B cell (primary cell): ENCODE data around the gene OR51M1. TPM values are rescaled to one million over a fixed set of nuclear protein-coding genes. Genes with fewer than 3 reads are reported as not detected.

Experiments
- ATAC-seq: fragments of 200-7000 bp; cut with Tn5 transposase; one replicate; pipeline ENCODE4 v1.10.0; 2021; ENCODE audit warnings: low read depth, mild to moderate bottlenecking, moderate number of reproducible peaks, moderate library complexity
- CTCF ChIA-PET: fragments of 350-600 bp; sonication (Branson Sonifier 250); formaldehyde crosslinking; loops from one replicate; lab custom pipeline; 2021; ENCODE audit warnings: antibody characterized with exemption, inconsistent platforms; lab: Charles Lee
- POLR2A ChIA-PET: fragments of 350-600 bp; sonication (Branson Sonifier 250); formaldehyde crosslinking; loops from one replicate; lab custom pipeline; 2021; ENCODE audit warnings: antibody characterized with exemption; lab: Charles Lee
- DNase-seq: peaks from one replicate; pipeline ENCODE4 v3.0.0; 2013
- H2AFZ ChIP-seq: 2 replicates; pipeline ENCODE4 v1.6.1; 2012; ENCODE audit warnings: mild to moderate bottlenecking, low read depth, low read length; ENCODE audit not compliant: insufficient read depth, poor library complexity, severe bottlenecking
- H3K27ac ChIP-seq, 2 donors: 1 replicate in 1 of 2; 2 replicates in 1 of 2; pipeline ENCODE4 v1.5.1; 2012 to 2013; ENCODE audit warnings: low read length in 2 of 2, mild to moderate bottlenecking in 2 of 2, moderate library complexity in 1 of 2
- H3K27me3 ChIP-seq, 4 experiments: fragments of 200-600 bp in 1 of 4; sonication (generic) in 1 of 4; replicated peaks in 1 of 4; 1 replicate in 2 of 4; 2 replicates in 2 of 4; pipeline versions ENCODE4 v1.6.1 to v1.7.0; 2013 to 2016; ENCODE audit warnings: low read length in 3 of 4, mild to moderate bottlenecking in 2 of 4, mixed read lengths in 1 of 4, moderate library complexity in 1 of 4; ENCODE audit not compliant: insufficient read depth in 4 of 4, control insufficient read depth in 3 of 4; ENCODE audit errors: control extremely low read depth in 1 of 4
- H3K36me3 ChIP-seq, 2 experiments: replicated peaks in 1 of 2; 1 replicate in 1 of 2; 2 replicates in 1 of 2; pipeline versions ENCODE4 v1.6.1 to v1.7.1; 2013; ENCODE audit warnings: low read length in 1 of 2; ENCODE audit not compliant: insufficient read depth in 2 of 2, control insufficient read depth in 1 of 2; ENCODE audit errors: control extremely low read depth in 1 of 2, extremely low read depth in 1 of 2
- H3K4me1 ChIP-seq, 2 donors: fragments of 200-600 bp in 1 of 2; sonication (generic) in 1 of 2; 1 replicate in 1 of 2; 2 replicates in 1 of 2; pipeline versions ENCODE4 v1.5.1 to v1.6.1; 2013 to 2017; ENCODE audit warnings: low read length in 2 of 2; ENCODE audit not compliant: control insufficient read depth in 2 of 2, insufficient read depth in 2 of 2
- H3K4me2 ChIP-seq: replicated peaks from 2 replicates; pipeline ENCODE3; 2012; ENCODE audit warnings: mild to moderate bottlenecking, low read depth, low read length; ENCODE audit not compliant: poor library complexity, severe bottlenecking
- H3K4me3 ChIP-seq, 5 experiments: fragments of 200-600 bp in 1 of 5; sonication (generic) in 1 of 5; 1 replicate in 3 of 5; 2 replicates in 2 of 5; pipeline versions ENCODE4 v1.5.1 to v1.7.0; 2011 to 2016; ENCODE audit warnings: low read length in 4 of 5, mild to moderate bottlenecking in 4 of 5, low read depth in 2 of 5, control low read depth in 1 of 5, moderate library complexity in 1 of 5; ENCODE audit not compliant: insufficient read depth in 1 of 5; ENCODE audit errors: control extremely low read depth in 1 of 5, extremely low read depth in 1 of 5
- H3K79me2 ChIP-seq: fragments of 200-600 bp; sonication (generic); one replicate; pipeline ENCODE4 v1.6.0; 2016; ENCODE audit warnings: low read length; ENCODE audit not compliant: control insufficient read depth, insufficient read depth
- H3K9ac ChIP-seq: fragments of 200-600 bp; sonication (generic); 2 replicates; pipeline ENCODE4 v1.6.1; 2017; ENCODE audit warnings: mild to moderate bottlenecking, low read length, moderate library complexity
- H3K9me3 ChIP-seq, 3 donors: one replicate each; pipeline versions ENCODE4 v1.6.1 to v1.7.1; 2013; ENCODE audit warnings: low read length in 2 of 3; ENCODE audit not compliant: control insufficient read depth in 2 of 3, insufficient read depth in 1 of 3; ENCODE audit errors: control extremely low read depth in 1 of 3
- H4K20me1 ChIP-seq: 2 replicates; pipeline ENCODE4 v1.6.0; 2012; ENCODE audit warnings: mild to moderate bottlenecking, low read length; ENCODE audit not compliant: insufficient read depth, control insufficient read depth, poor library complexity, severe bottlenecking
- H3K27ac Mint-ChIP-seq: one replicate; pipeline ENCODE4 v1.8.0; 2021; ENCODE audit warnings: mixed read lengths
- H3K27me3 Mint-ChIP-seq: one replicate; pipeline ENCODE4 v1.8.0; 2021; ENCODE audit warnings: mixed read lengths
- H3K4me1 Mint-ChIP-seq: one replicate; pipeline ENCODE4 v1.8.0; 2021; ENCODE audit warnings: mixed read lengths
- H3K4me3 Mint-ChIP-seq: one replicate; pipeline ENCODE4 v1.8.0; 2021; ENCODE audit warnings: mixed read lengths
- H3K9me3 Mint-ChIP-seq: one replicate; pipeline ENCODE4 v1.8.0; 2022; ENCODE audit warnings: mixed read lengths; ENCODE audit not compliant: insufficient read depth
- CTCF ChIP-seq: fragments of 200-600 bp; IDR thresholded peaks from one replicate; pipeline ENCODE4 v1.8.0; 2022; ENCODE audit warnings: antibody characterized with exemption, mild to moderate bottlenecking
- EZH2 ChIP-seq: IDR thresholded peaks from 2 replicates; pipeline ENCODE4 v1.6.1; 2012; ENCODE audit warnings: borderline replicate concordance, low read depth, mild to moderate bottlenecking, moderate library complexity, low read length; ENCODE audit not compliant: insufficient read depth, poor library complexity, severe bottlenecking
- WGBS: methylation state at CpG from one replicate; pipeline ENCODE4 v1.1.5; 2013; ENCODE audit warnings: missing lambda C conversion rate; ENCODE audit not compliant: insufficient coverage; 5-methylcytosine and 5-hydroxymethylcytosine counted together
- intact Hi-C: fragments of 100-400 bp; cut with micrococcal nuclease; formaldehyde crosslinking; loops from one replicate; pipeline ENCODE4 v1.10.0; 2022
- polyA plus RNA-seq: library from polyadenylated mRNA; depleted of rRNA; stranded (reverse); fragments of >200 nt; gene quantifications from 2 replicates; pipeline ENCODE4 v1.2.3, GENCODE V29; 2012
- total RNA-seq, 2 donors: library from RNA; stranded (reverse); fragments of 120-200 nt in 1 of 2; gene quantifications; 1 replicate in 1 of 2; 2 replicates in 1 of 2; pipeline versions ENCODE4 v1.2.3 to v1.2.4, GENCODE V29; 2013 to 2022

OR51M1 gene
- total and polyA plus RNA-seq, 2 donors (not counting 1 experiment from before 2014, with no cell fraction given): not detected

GRCh38 chr11:5362017-5362625 is 21.5 kb upstream of the OR51M1 start:
- WGBS: 87% methylated on average over 2 of the region's 3 CpGs
- CTCF ChIA-PET: no interaction called here
- no peak for ATAC-seq

GRCh38 chr11:5363679-5364078 is 19.9 kb upstream of the OR51M1 start:
- H3K4me1 Mint-ChIP-seq: no peaks in the 10 kb centered on the region
- H3K4me3 ChIP-seq: no peak overlapping the region
- TF ChIP-seq EZH2 (no peak), CTCF (no peak)
- ChIA-PET CTCF (no interaction called here), POLR2A (no interaction called here)
- no peak overlapping the region for H3K4me2 ChIP-seq
- peaks cover 12% of the 10 kb centered on the region for H3K27me3 Mint-ChIP-seq
- H3K27ac Mint-ChIP-seq: no peak overlapping the region
- no peaks in the 10 kb centered on the region for H3K9me3 ChIP-seq
- intact Hi-C loops: no loop called here
- H2AFZ ChIP-seq: no peak overlapping the region
- no peak overlapping the region for H3K4me3 Mint-ChIP-seq
- H3K27me3 ChIP-seq: no peaks in the 10 kb centered on the region
- H3K27ac ChIP-seq: no peak overlapping the region
- no CpG with 5 or more reads among the region's 1 CpG for WGBS
- H3K9ac ChIP-seq: no peak overlapping the region
- no peak for DNase-seq
- H3K9me3 Mint-ChIP-seq: peaks cover 2% of the 10 kb centered on the region
- no peak for ATAC-seq
- H4K20me1 ChIP-seq: no peaks in the 10 kb centered on the region
- H3K4me1 ChIP-seq: no peaks in the 10 kb centered on the region
- no peaks in the 10 kb centered on the region for H3K36me3 ChIP-seq
- H3K79me2 ChIP-seq: no peaks in the 10 kb centered on the region

More at GRCh38 chr11:5362017-5362625, 21.5 kb upstream of the OR51M1 start:
- H3K79me2 ChIP-seq: no peaks in the 10 kb centered on the region
- peaks cover 2% of the 10 kb centered on the region for H3K9me3 Mint-ChIP-seq
- no peak overlapping the region for H2AFZ ChIP-seq
- H3K4me2 ChIP-seq: no peak overlapping the region
- H3K27me3 ChIP-seq: no peaks in the 10 kb centered on the region
- H3K4me1 ChIP-seq: no peaks in the 10 kb centered on the region
- H3K4me3 ChIP-seq: no peak overlapping the region
- H3K9ac ChIP-seq: no peak overlapping the region
- no peak overlapping the region for H3K27ac Mint-ChIP-seq
- H3K9me3 ChIP-seq: no peaks in the 10 kb centered on the region
- DNase-seq: no peak
- POLR2A ChIA-PET: no interaction called here
- H3K27ac ChIP-seq: no peak overlapping the region
- intact Hi-C loops: no loop called here
- H3K36me3 ChIP-seq: no peaks in the 10 kb centered on the region
- peaks cover 9% of the 10 kb centered on the region for H3K27me3 Mint-ChIP-seq
- no peak for TF ChIP-seq EZH2
- no peak for TF ChIP-seq CTCF
- no peak overlapping the region for H3K4me3 Mint-ChIP-seq
- H4K20me1 ChIP-seq: no peaks in the 10 kb centered on the region
- no peaks in the 10 kb centered on the region for H3K4me1 Mint-ChIP-seq
